ENCODE results near the gene TRAF3IP1. TPM values are rescaled to one million over a fixed set of nuclear protein-coding genes. Genes with fewer than 3 reads are reported as not detected.

Gene TRAF3IP1
- total and polyA plus RNA-seq, 8 donors: 4.7 to 10.3 (median 6.9) TPM

GRCh38 chr2:238420878-238421694, 100.8 kb downstream of the TRAF3IP1 start:
- WGBS, 2 donors: 71 to 72% methylated on average over 16 of the region's 16 CpGs
- no peaks in the 10 kb centered on the region for H3K27me3 ChIP-seq
- no peaks in the 10 kb centered on the region for H3K36me3 ChIP-seq
- intact Hi-C loops (cut with DNase I): loop anchor here in 1 of 3 donors (10.0 kb wide), 1 partner anchor 46 kb away; no protein-coding TSS in a partner anchor
- H3K27ac ChIP-seq: no peak overlapping the region
- no peak for FAIRE-seq
- TF ChIP-seq CTCF (IDR thresholded peaks at IDR 0.05): no peak
- ATAC-seq: peak in 1 of 4 donors; percentile 17
- H3K4me3 ChIP-seq: no peak overlapping the region
- no peaks in the 10 kb centered on the region for H3K9me3 ChIP-seq
- H3K4me1 ChIP-seq: peaks cover 0 to 3% (median 0%) of the 10 kb centered on the region in 3 donors
- no peak for DNase-seq

- no peaks in the 10 kb centered on the region for H3K36me3 ChIP-seq
- ATAC-seq (no peak), DNase-seq (no peak), FAIRE-seq (no peak)
- H3K27me3 ChIP-seq: no peaks in the 10 kb centered on the region
- peaks cover 0 to 3% (median 0%) of the 10 kb centered on the region in 3 donors for H3K4me1 ChIP-seq
- intact Hi-C loops (cut with DNase I): loop anchor here in 1 of 3 donors (10.0 kb wide), 1 partner anchor 47 kb away; no protein-coding TSS in a partner anchor
- no peak overlapping the region for H3K4me3 ChIP-seq
- TF ChIP-seq CTCF (IDR thresholded peaks at IDR 0.05): no peak
- no peaks in the 10 kb centered on the region for H3K9me3 ChIP-seq
- 88 to 90% methylated on average over 18 of the region's 18 CpGs for WGBS, 2 donors
- H3K27ac ChIP-seq: no peak overlapping the region
Observed at GRCh38 chr2:238421695-238422035, 101.3 kb downstream of the TRAF3IP1 start.

GRCh38 chr2:238422285-238422684, 102.0 kb downstream of the TRAF3IP1 start:
- DNase-seq (no peak), ATAC-seq (no peak), FAIRE-seq (no peak)
- Histone ChIP-seq H3K36me3 (no peaks in the 10 kb centered on the region), H3K27ac (no peak overlapping the region), H3K27me3 (no peaks in the 10 kb centered on the region), H3K4me1 (peaks cover 0 to 3% (median 0%) of the 10 kb centered on the region in 3 donors), H3K4me3 (no peak overlapping the region), H3K9me3 (no peaks in the 10 kb centered on the region)
- intact Hi-C loops (cut with DNase I): loop anchor here in 1 of 3 donors (10.0 kb wide), 1 partner anchor 47 kb away; no protein-coding TSS in a partner anchor
- 80 to 84% methylated on average over 10 of the region's 10 CpGs for WGBS, 2 donors
- no peak for TF ChIP-seq CTCF (IDR thresholded peaks at IDR 0.05)

- H3K4me1 ChIP-seq: peaks cover 0 to 8% (median 2%) of the 10 kb centered on the region in 3 donors
- no peak for TF ChIP-seq CTCF (IDR thresholded peaks at IDR 0.05)
- no peaks in the 10 kb centered on the region for H3K27me3 ChIP-seq
- ATAC-seq (no peak), FAIRE-seq (no peak), DNase-seq (no peak)
- 84 to 91% methylated on average over 7 of the region's 7 CpGs for WGBS, 2 donors
- intact Hi-C loops (cut with DNase I): loop anchor here in 1 of 3 donors (10.0 kb wide), 1 partner anchor 48 kb away; no protein-coding TSS in a partner anchor
- no peaks in the 10 kb centered on the region for H3K9me3 ChIP-seq
- H3K4me3 ChIP-seq: no peak overlapping the region
- H3K27ac ChIP-seq: no peak overlapping the region
- H3K36me3 ChIP-seq: no peaks in the 10 kb centered on the region
Observed at GRCh38 chr2:238422940-238423339, 102.6 kb downstream of the TRAF3IP1 start.

Measured in pancreas (tissue), 10 donors.